Neuronal stem cell (in vitro differentiated cells): ENCODE measurements around the gene CNN2.

ENCODE experiments used
- DNase-seq: peaks from one replicate; pipeline ENCODE4 v3.0.0-alpha.2; 2013; ENCODE audit warnings: low spot score
- H2AFZ ChIP-seq: one replicate; pipeline ENCODE4 v1.6.1; 2013; ENCODE audit warnings: mild to moderate bottlenecking, low read length, inconsistent platforms
- H2AK5ac ChIP-seq: 2 replicates; pipeline ENCODE4 v1.6.1; 2013; ENCODE audit warnings: low read depth, mild to moderate bottlenecking, inconsistent platforms, low read length, moderate library complexity, mixed read lengths
- H2BK120ac ChIP-seq: 2 replicates; pipeline ENCODE4 v1.6.1; 2013; ENCODE audit warnings: low read depth, mild to moderate bottlenecking, inconsistent platforms, low read length, moderate library complexity, mixed read lengths
- H2BK12ac ChIP-seq: one replicate; pipeline ENCODE4 v1.6.1; 2013; ENCODE audit warnings: low read length, inconsistent platforms
- H2BK15ac ChIP-seq: 2 replicates; pipeline ENCODE4 v1.6.1; 2013; ENCODE audit warnings: mild to moderate bottlenecking, low read length, inconsistent platforms, mixed read lengths
- H2BK5ac ChIP-seq: one replicate; pipeline ENCODE4 v1.6.1; 2013; ENCODE audit warnings: inconsistent platforms, mild to moderate bottlenecking, low read length, moderate library complexity
- H3K14ac ChIP-seq: one replicate; pipeline ENCODE4 v1.6.1; 2013; ENCODE audit warnings: low read length, inconsistent platforms
- H3K18ac ChIP-seq: 2 replicates; pipeline ENCODE4 v1.6.1; 2013; ENCODE audit warnings: low read length, inconsistent platforms
- H3K23ac ChIP-seq: 2 replicates; pipeline ENCODE4 v1.6.1; 2013; ENCODE audit warnings: low read depth, mild to moderate bottlenecking, mixed read lengths, low read length, inconsistent platforms; ENCODE audit not compliant: poor library complexity
- H3K27ac ChIP-seq: replicated peaks from 3 replicates; pipeline ENCODE4 v1.5.1; 2013; ENCODE audit warnings: low read length, inconsistent platforms
- H3K27me3 ChIP-seq, 3 experiments: 2 replicates each; pipeline ENCODE4 v1.6.1; 2013; ENCODE audit warnings: low read length in 3 of 3, mild to moderate bottlenecking in 2 of 3, inconsistent platforms in 1 of 3, low read depth in 1 of 3, mixed read lengths in 1 of 3, moderate library complexity in 1 of 3; ENCODE audit not compliant: control insufficient read depth in 3 of 3, insufficient read depth in 3 of 3
- H3K36me3 ChIP-seq, 2 donors: replicated peaks in 1 of 2; 2 replicates each; pipeline ENCODE4 v1.6.1; 2013; ENCODE audit warnings: low read length in 2 of 2; ENCODE audit not compliant: control insufficient read depth in 2 of 2, insufficient read depth in 2 of 2
- H3K4ac ChIP-seq: 2 replicates; pipeline ENCODE4 v1.6.1; 2013; ENCODE audit warnings: inconsistent platforms, mild to moderate bottlenecking, low read length, moderate library complexity
- H3K4me1 ChIP-seq, 2 donors: 1 replicate in 1 of 2; 2 replicates in 1 of 2; pipeline ENCODE4 v1.6.1; 2013; ENCODE audit warnings: low read length in 2 of 2, low read depth in 1 of 2; ENCODE audit not compliant: control insufficient read depth in 2 of 2, insufficient read depth in 1 of 2
- H3K4me2 ChIP-seq: one replicate; pipeline ENCODE4 v1.6.1; 2013; ENCODE audit warnings: mild to moderate bottlenecking, low read length, inconsistent platforms; ENCODE audit not compliant: insufficient read depth, poor library complexity, severe bottlenecking
- H3K4me3 ChIP-seq, 2 donors: 2 replicates each; pipeline ENCODE4 v1.5.1; 2013; ENCODE audit warnings: low read length in 2 of 2, mild to moderate bottlenecking in 2 of 2, inconsistent platforms in 1 of 2, moderate library complexity in 1 of 2
- H3K79me1 ChIP-seq: one replicate; pipeline ENCODE4 v1.6.1; 2013; ENCODE audit warnings: low read depth, mild to moderate bottlenecking, inconsistent platforms, low read length, moderate library complexity
- H3K9ac ChIP-seq: one replicate; pipeline ENCODE4 v1.6.1; 2013; ENCODE audit warnings: mild to moderate bottlenecking, low read depth, low read length, inconsistent platforms; ENCODE audit not compliant: poor library complexity
- H3K9me3 ChIP-seq, 2 donors: replicated peaks in 1 of 2; 2 replicates each; pipeline versions ENCODE3 to v1.6.1; 2013; ENCODE audit warnings: low read length in 2 of 2, mild to moderate bottlenecking in 2 of 2, inconsistent platforms in 1 of 2, low read depth in 1 of 2, mixed read lengths in 1 of 2, moderate library complexity in 1 of 2; ENCODE audit not compliant: control insufficient read depth in 2 of 2, insufficient read depth in 1 of 2
- H4K8ac ChIP-seq: one replicate; pipeline ENCODE4 v1.6.1; 2013; ENCODE audit warnings: low read depth, mild to moderate bottlenecking, inconsistent platforms, low read length, moderate library complexity
- H4K91ac ChIP-seq: one replicate; pipeline ENCODE4 v1.6.1; 2013; ENCODE audit warnings: low read length, low read depth, mild to moderate bottlenecking, inconsistent platforms; ENCODE audit not compliant: poor library complexity
- WGBS, 2 donors: extraction: QIAGEN DNeasy Blood & Tissue Kit; methylation state at CpG; one replicate each; pipeline ENCODE4 v1.1.7; 2013; ENCODE audit warnings: missing lambda C conversion rate in 2 of 2, mixed read lengths in 1 of 2; ENCODE audit not compliant: insufficient read length in 2 of 2, insufficient replicate concordance in 1 of 2; ENCODE audit errors: extremely low coverage in 2 of 2; 5-methylcytosine and 5-hydroxymethylcytosine counted together

Gene CNN2

GRCh38 chr19:1057176-1057855 is 30.9 kb downstream of the CNN2 start:
- Histone ChIP-seq H4K91ac (no peak overlapping the region), H3K23ac (no peak overlapping the region), H2BK12ac (no peak overlapping the region), H3K14ac (no peak overlapping the region), H3K27ac (no peak overlapping the region), H2AK5ac (no peak overlapping the region), H3K4ac (no peak overlapping the region), H3K18ac (no peak overlapping the region), H2BK15ac (no peak overlapping the region), H2BK5ac (no peak overlapping the region), H2AFZ (no peak overlapping the region), H4K8ac (no peak overlapping the region), H3K9me3 (peaks cover 0 to 34% of the 10 kb centered on the region in 2 donors), H3K9ac (no peak overlapping the region), H3K4me1 (no peaks in the 10 kb centered on the region), H2BK120ac (no peak overlapping the region), H3K4me2 (no peak overlapping the region), H3K27me3 (no peaks in the 10 kb centered on the region), H3K36me3 (peaks cover 0 to 4% of the 10 kb centered on the region in 2 donors), H3K79me1 (no peaks in the 10 kb centered on the region), H3K4me3 (no peak overlapping the region)
- no CpG with 5 or more reads among the region's 3 CpGs for WGBS, 2 donors
- DNase-seq: no peak

GRCh38 chr19:1058112-1058511 is 31.7 kb downstream of the CNN2 start:
- Histone ChIP-seq H3K18ac (no peak overlapping the region), H3K4ac (no peak overlapping the region), H2BK5ac (no peak overlapping the region), H2AK5ac (no peak overlapping the region), H3K4me1 (no peaks in the 10 kb centered on the region), H2BK12ac (no peak overlapping the region), H3K27ac (no peak overlapping the region), H3K9me3 (peaks cover 0 to 34% of the 10 kb centered on the region in 2 donors), H2BK120ac (no peak overlapping the region), H3K27me3 (no peaks in the 10 kb centered on the region), H3K36me3 (peaks cover 0 to 4% of the 10 kb centered on the region in 2 donors), H4K8ac (no peak overlapping the region), H3K14ac (no peak overlapping the region), H2AFZ (no peak overlapping the region), H3K79me1 (no peaks in the 10 kb centered on the region), H2BK15ac (no peak overlapping the region), H3K4me2 (no peak overlapping the region), H4K91ac (no peak overlapping the region), H3K23ac (no peak overlapping the region), H3K4me3 (no peak overlapping the region), H3K9ac (no peak overlapping the region)
- WGBS, 2 donors: no CpG with 5 or more reads among the region's 5 CpGs
- no peak for DNase-seq

- peaks cover 0 to 7% of the 10 kb centered on the region in 2 donors for H3K4me1 ChIP-seq
- no peak overlapping the region for H2AFZ ChIP-seq
- H2BK120ac ChIP-seq: no peak overlapping the region
- H3K23ac ChIP-seq: no peak overlapping the region
- peaks cover 0 to 35% of the 10 kb centered on the region in 2 donors for H3K9me3 ChIP-seq
- no peak overlapping the region for H3K18ac ChIP-seq
- H2AK5ac ChIP-seq: no peak overlapping the region
- H3K14ac ChIP-seq: no peak overlapping the region
- H3K4me2 ChIP-seq: no peak overlapping the region
- no peak overlapping the region for H3K4me3 ChIP-seq
- H4K8ac ChIP-seq: no peak overlapping the region
- H2BK5ac ChIP-seq: no peak overlapping the region
- no peak overlapping the region for H3K27ac ChIP-seq
- no peak overlapping the region for H4K91ac ChIP-seq
- H2BK12ac ChIP-seq: no peak overlapping the region
- no peak overlapping the region for H3K4ac ChIP-seq
- H3K9ac ChIP-seq: no peak overlapping the region
- H3K27me3 ChIP-seq: peaks cover 0 to 12% (median 7%) of the 10 kb centered on the region in 3 experiments
- WGBS, 2 donors: no CpG with 5 or more reads among the region's 5 CpGs
- H2BK15ac ChIP-seq: no peak overlapping the region
- peaks cover 0 to 4% of the 10 kb centered on the region in 2 donors for H3K36me3 ChIP-seq
- no peaks in the 10 kb centered on the region for H3K79me1 ChIP-seq
- DNase-seq: no peak
Measured at GRCh38 chr19:1060689-1061088, 34.3 kb downstream of the CNN2 start.

GRCh38 chr19:1061987-1062386 is 35.6 kb downstream of the CNN2 start:
- Histone ChIP-seq H2AFZ (no peak overlapping the region), H3K36me3 (peaks cover 0 to 2% of the 10 kb centered on the region in 2 donors), H3K9me3 (peaks cover 0 to 22% of the 10 kb centered on the region in 2 donors), H4K91ac (no peak overlapping the region), H2BK120ac (no peak overlapping the region), H3K4me3 (no peak overlapping the region), H3K4me1 (peaks cover 6 to 12% of the 10 kb centered on the region in 2 donors), H2AK5ac (peak overlapping the region; percentile 75), H3K79me1 (no peaks in the 10 kb centered on the region), H2BK12ac (no peak overlapping the region), H3K23ac (no peak overlapping the region), H4K8ac (no peak overlapping the region), H3K27ac (no peak overlapping the region), H2BK15ac (peak overlapping the region; percentile 81), H3K14ac (no peak overlapping the region), H3K18ac (no peak overlapping the region), H3K4me2 (no peak overlapping the region), H3K9ac (no peak overlapping the region), H2BK5ac (peak overlapping the region; percentile 3), H3K27me3 (peaks cover 0 to 22% (median 19%) of the 10 kb centered on the region in 3 experiments), H3K4ac (no peak overlapping the region)
- DNase-seq: no peak
- no CpG with 5 or more reads among the region's 20 CpGs for WGBS, 2 donors
